C4-2B (cell line): ENCODE measurements around the gene GTPBP3.

Experiments
- CTCF ChIP-seq: fragments of 450-650 bp; conservative IDR thresholded peaks from 2 replicates; pipeline ENCODE4 v1.5.1; 2017; ENCODE audit warnings: mild to moderate bottlenecking
- ZFX ChIP-seq: fragments of 450-650 bp; IDR thresholded peaks from 2 replicates; pipeline ENCODE4 v1.6.1; 2017

GRCh38 chr19:17357078-17357666 lies 19.8 kb downstream of the GTPBP3 start:
- no peak for TF ChIP-seq CTCF
- TF ChIP-seq ZFX: no peak
